NCI-H446 treated with DMSO at 0.1 percent for 48 hours (cell line): ENCODE data around the gene NUAK1.
"Not testable (repeated sequence)": the region's sequence is repeated elsewhere in the genome, so short reads cannot be mapped to it uniquely, and the experiment has no call there.

Experiments
- DNase-seq: peaks from one replicate; lab custom pipeline; 2025; lab: John Stamatoyannopoulos, UW

The NUAK1 gene

GRCh38 chr12:106031761-106032622 is 106.8 kb downstream of the NUAK1 start:
- DNase-seq, result no peak

- no peak for DNase-seq
These were observed 108.3 kb downstream of the NUAK1 start for GRCh38 chr12:106030210-106031071.

- no peak for DNase-seq
These were observed 109.2 kb downstream of the NUAK1 start for GRCh38 chr12:106029532-106029931.

GRCh38 chr12:106027911-106028310 is 110.8 kb downstream of the NUAK1 start:
- no peak for DNase-seq

GRCh38 chr12:106027286-106027685 is 111.5 kb downstream of the NUAK1 start:
- DNase-seq, result no peak

- no peak for DNase-seq
These were observed 113.6 kb downstream of the NUAK1 start for GRCh38 chr12:106025129-106025528.

- no peak for DNase-seq
These were observed 115.7 kb downstream of the NUAK1 start for GRCh38 chr12:106023039-106023438.

GRCh38 chr12:106022568-106023012 is 116.2 kb downstream of the NUAK1 start:
- no peak for DNase-seq

- no peak for DNase-seq
These were observed 117.2 kb downstream of the NUAK1 start for GRCh38 chr12:106021516-106021915.

GRCh38 chr12:106020736-106021135 is 118.0 kb downstream of the NUAK1 start:
- no peak for DNase-seq

- DNase-seq, result no peak
These were observed 119.6 kb downstream of the NUAK1 start for GRCh38 chr12:106019144-106019543.

- no peak for DNase-seq
These were observed 120.5 kb downstream of the NUAK1 start for GRCh38 chr12:106018286-106018685.

- not testable (repeated sequence) for DNase-seq
These were observed 122.0 kb downstream of the NUAK1 start for GRCh38 chr12:106016601-106017278.

GRCh38 chr12:106015646-106016045 is 123.1 kb downstream of the NUAK1 start:
- no peak for DNase-seq

GRCh38 chr12:106013941-106014340 is 124.8 kb downstream of the NUAK1 start:
- DNase-seq, result no peak
